ENCODE measurements around the gene PMEL. TPM values are rescaled to one million over a fixed set of nuclear protein-coding genes. Genes with fewer than 3 reads are reported as not detected.
A peak's percentile ranks its signal among the peaks of the same experiment; 100 is the strongest.

The PMEL gene
- total and polyA plus RNA-seq, 8 donors = 0.99 to 3.8 (median 2.6) TPM

GRCh38 chr12:55997535-55997859 lies 31.7 kb upstream of the PMEL start:
- Histone ChIP-seq H3K27me3 (no peaks in the 10 kb centered on the region), H3K4me3 (peak overlapping the region; percentile 59 to 61), H3K4me1 (peaks cover 3 to 26% of the 10 kb centered on the region in 2 donors), H3K36me3 (peaks cover 0 to 41% of the 10 kb centered on the region in 2 donors), H3K9me3 (no peaks in the 10 kb centered on the region), H3K27ac (peak overlapping the region; percentile 76 to 82)
- no peak for TF ChIP-seq CTCF (IDR thresholded peaks at IDR 0.05)
- intact Hi-C loops (cut with DNase I) = no loop called here
- DNase-seq = no peak
- ATAC-seq = peak; percentile 50

GRCh38 chr12:55996715-55997534 lies 31.1 kb upstream of the PMEL start, which contains the start of gene SUOX:
Gene SUOX, plus strand, starts transcription at chr12:55997276. Its CDS starts 4,946 bp downstream, at chr12:56002222.
- TF ChIP-seq CTCF (IDR thresholded peaks at IDR 0.05) = no peak
- H3K27ac ChIP-seq = peak within 1 kb of the TSS; percentile 76 to 82
- ATAC-seq = peak; percentile 99
- peak; percentile 89 to 99 (median 98) for DNase-seq
- H3K9me3 ChIP-seq = no peaks in the 10 kb centered on the region
- peaks cover 3 to 26% of the 10 kb centered on the region in 2 donors for H3K4me1 ChIP-seq
- intact Hi-C loops (cut with DNase I) = no loop called here
- peak within 1 kb of the TSS; percentile 59 to 61 for H3K4me3 ChIP-seq
- H3K27me3 ChIP-seq = no peaks in the 10 kb centered on the region
- peaks cover 0 to 45% of the 10 kb centered on the region in 2 donors for H3K36me3 ChIP-seq

GRCh38 chr12:55996201-55996714 lies 30.4 kb upstream of the PMEL start:
- Histone ChIP-seq H3K27ac (peak overlapping the region; percentile 76 to 82), H3K4me3 (peak overlapping the region; percentile 59 to 61), H3K27me3 (no peaks in the 10 kb centered on the region), H3K36me3 (peaks cover 0 to 52% of the 10 kb centered on the region in 2 donors), H3K9me3 (no peaks in the 10 kb centered on the region), H3K4me1 (peaks cover 3 to 26% of the 10 kb centered on the region in 2 donors)
- TF ChIP-seq CTCF (IDR thresholded peaks at IDR 0.05) = peak; percentile 76 to 89
- peak in 2 of 4 donors; percentile 62 to 77 for DNase-seq
- intact Hi-C loops (cut with DNase I) = no loop called here
- peak; percentile 77 for ATAC-seq

- Histone ChIP-seq H3K9me3 (no peaks in the 10 kb centered on the region), H3K4me3 (no peak overlapping the region), H3K27me3 (no peaks in the 10 kb centered on the region), H3K4me1 (peaks cover 3 to 26% of the 10 kb centered on the region in 2 donors), H3K27ac (no peak overlapping the region), H3K36me3 (peaks cover 0 to 56% of the 10 kb centered on the region in 2 donors)
- no peak for TF ChIP-seq CTCF (IDR thresholded peaks at IDR 0.05)
- DNase-seq = no peak
- ATAC-seq = no peak
- intact Hi-C loops (cut with DNase I) = no loop called here
These were observed 29.5 kb upstream of the PMEL start for GRCh38 chr12:55995366-55995765.

- TF ChIP-seq CTCF (IDR thresholded peaks at IDR 0.05) = no peak
- intact Hi-C loops (cut with DNase I) = loop anchor here in 1 of 2 donors (5.0 kb wide), 1 partner anchor 44 kb away; no protein-coding TSS in a partner anchor
- Histone ChIP-seq H3K4me1 (peaks cover 3 to 21% of the 10 kb centered on the region in 2 donors), H3K4me3 (no peak overlapping the region), H3K27ac (no peak overlapping the region), H3K9me3 (no peaks in the 10 kb centered on the region), H3K36me3 (peaks cover 0 to 71% of the 10 kb centered on the region in 2 donors), H3K27me3 (no peaks in the 10 kb centered on the region)
- ATAC-seq = no peak
- no peak for DNase-seq
These were observed 27.5 kb upstream of the PMEL start for GRCh38 chr12:55993230-55993853.
